Mesenteric fat pad (tissue), 1 donor: ENCODE measurements around the gene PRF1. TPM values are rescaled to one million over a fixed set of nuclear protein-coding genes. Genes with fewer than 3 reads are reported as not detected.
"Not testable (repeated sequence)": the region's sequence is repeated elsewhere in the genome, so short reads cannot be mapped to it uniquely, and the experiment has no call there.

ENCODE experiments used
- DNase-seq: peaks from one replicate; pipeline ENCODE4 v3.0.0-alpha.2; 2020; ENCODE audit warnings: low spot score
- total RNA-seq: library from RNA; stranded (reverse); fragmentation: NEBNext Ultra II Directional; extraction: Animal tissue kit (Norgen Biotek cat#: 25700); gene quantifications from one replicate; pipeline ENCODE4 v1.2.1, GENCODE V29; 2021
- donor health status: DM: yes; HTN: yes; CAD: no.

Gene PRF1
- total RNA-seq, 1 donor from 2014 or later: 4.0 TPM

DNA sequence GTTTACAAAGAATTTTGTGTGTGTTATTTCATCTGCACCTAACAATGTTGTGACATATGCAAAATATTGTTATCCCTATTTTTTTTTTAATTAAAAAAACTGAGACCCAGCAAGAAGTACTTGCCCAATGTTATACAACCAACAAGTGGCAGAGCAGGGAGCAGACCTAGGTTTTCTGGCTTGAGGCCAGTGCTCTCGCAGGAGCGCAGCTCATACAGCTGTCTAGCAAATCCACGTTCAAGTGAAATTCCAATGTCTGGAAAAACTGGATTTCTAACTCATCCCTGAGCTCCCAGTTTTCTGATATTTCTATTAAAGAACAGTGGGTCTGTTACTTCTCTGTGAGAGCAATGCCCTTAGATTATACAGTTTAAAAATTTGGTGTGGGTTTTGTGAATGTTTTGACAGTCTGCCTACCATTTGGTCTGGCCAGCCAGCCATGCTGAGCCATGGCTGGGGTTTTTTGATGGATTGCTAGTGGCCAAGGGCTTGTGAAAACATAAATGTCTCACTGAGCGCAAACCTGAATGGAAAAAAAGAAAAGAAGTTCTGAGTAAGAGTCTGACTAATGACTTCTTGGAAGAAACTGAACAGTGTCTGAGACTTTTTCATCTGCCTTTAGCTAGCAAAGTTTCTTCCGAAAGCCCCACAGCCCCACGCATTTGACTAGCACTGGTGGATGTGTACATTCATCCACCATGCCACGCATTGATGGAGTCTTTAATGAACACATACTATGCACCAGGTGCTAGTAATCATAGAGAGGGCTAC is 15.4 kb upstream of the PRF1 start:
- DNase-seq: no peak

DNA sequence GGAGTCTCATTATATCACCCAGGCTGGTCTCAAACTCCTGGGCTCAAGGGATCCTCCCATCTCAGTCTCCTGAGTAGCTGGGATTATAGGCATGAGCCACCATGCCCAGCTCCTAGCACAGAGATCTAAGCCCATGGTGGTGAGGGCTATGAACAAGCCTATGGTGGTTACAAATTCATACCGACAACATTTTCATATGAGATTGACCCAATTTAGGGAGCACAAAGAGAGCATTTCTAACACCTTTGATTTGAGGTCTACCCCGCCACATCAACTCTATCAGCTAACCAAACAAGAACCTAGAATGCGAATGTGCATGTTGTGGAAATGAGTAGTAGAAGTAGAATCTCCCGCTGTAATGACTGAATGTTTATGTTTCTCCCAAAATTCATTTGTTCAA is 14.2 kb upstream of the PRF1 start:
- no peak for DNase-seq

GRCh38 chr10:70615784-70616522 is 13.4 kb upstream of the PRF1 start:
- no peak for DNase-seq

GRCh38 chr10:70615211-70615610 is 12.7 kb upstream of the PRF1 start:
- DNase-seq: no peak

- DNase-seq: not testable (repeated sequence)
Measured at GRCh38 chr10:70614364-70614763, 11.8 kb upstream of the PRF1 start.

- no peak for DNase-seq
Measured at GRCh38 chr10:70613941-70614340, 11.4 kb upstream of the PRF1 start.

- DNase-seq: no peak
Measured at GRCh38 chr10:70607936-70608335, 5.4 kb upstream of the PRF1 start.

DNA sequence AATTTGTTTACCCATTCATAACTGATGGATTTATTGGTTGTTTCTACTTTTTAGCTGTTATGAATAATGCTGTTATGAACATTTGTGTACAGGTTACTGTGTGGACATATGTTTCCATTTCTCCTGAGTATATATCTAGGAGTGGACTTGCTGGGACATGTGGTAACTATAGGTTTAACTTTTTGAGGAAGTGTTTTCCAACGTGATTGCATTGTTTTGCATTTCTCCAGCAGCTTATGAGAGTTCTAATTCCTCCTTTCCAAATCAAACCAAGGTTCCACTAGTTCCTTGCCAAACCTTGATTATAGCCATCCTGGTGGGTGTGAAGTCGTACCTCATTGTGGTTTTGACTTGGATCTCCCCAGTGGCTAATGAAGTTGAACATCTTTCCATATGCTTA is 2.6 kb upstream of the PRF1 start:
- no peak for DNase-seq

GRCh38 chr10:70604106-70604505 is 1.6 kb upstream of the PRF1 start:
- DNase-seq: no peak

GRCh38 chr10:70603449-70603801 is 884 bp upstream of the PRF1 start:
- DNase-seq: no peak

GRCh38 chr10:70601746-70602145 is 795 bp downstream of the PRF1 start:
- no peak for DNase-seq

DNA sequence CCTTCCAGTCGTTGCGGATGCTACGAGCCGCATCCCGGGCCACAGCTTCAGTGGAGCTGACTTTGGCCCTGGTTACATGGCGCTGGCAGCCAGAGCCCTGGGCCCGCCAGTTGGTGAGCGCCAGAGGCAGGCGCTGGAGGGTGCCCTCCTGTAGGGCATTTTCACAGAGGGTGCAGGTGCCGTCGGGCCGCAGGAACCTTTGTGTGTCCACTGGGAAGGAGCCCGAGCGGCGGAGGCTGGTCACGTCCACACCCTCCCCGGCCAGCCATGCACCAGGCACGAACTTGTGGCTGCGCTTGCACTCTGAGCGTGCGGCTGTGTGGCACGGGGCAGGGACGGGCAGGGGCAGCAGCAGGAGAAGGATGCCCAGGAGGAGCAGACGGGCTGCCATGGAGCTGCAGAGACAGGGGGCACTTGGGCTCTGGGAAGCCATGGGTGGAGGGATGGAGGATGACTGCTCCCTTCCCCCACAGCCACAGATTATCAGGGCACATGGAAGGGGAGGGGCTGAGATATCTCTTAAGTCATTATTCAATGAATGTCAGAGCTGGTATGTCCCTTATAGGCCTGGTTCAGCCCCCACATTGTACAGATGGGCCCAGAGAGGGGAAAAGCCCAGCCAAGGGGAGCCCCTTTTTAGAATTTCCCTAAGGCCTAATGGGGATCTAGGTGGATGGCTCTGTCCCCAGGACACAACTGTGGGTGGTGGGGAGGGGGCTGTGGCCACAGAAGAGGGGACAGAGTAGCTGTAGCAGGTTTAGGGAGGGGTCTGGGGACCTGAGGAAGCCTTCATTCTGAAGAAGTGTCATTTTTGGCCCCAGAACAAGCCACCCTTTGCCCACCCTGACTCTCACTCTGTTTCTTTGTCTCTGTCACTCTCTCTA is 1.8 kb downstream of the PRF1 start:
- DNase-seq: peak; percentile 85

- peak; percentile 82 for DNase-seq
Measured at GRCh38 chr10:70599791-70600190, 2.8 kb downstream of the PRF1 start.

- DNase-seq: no peak
Measured at GRCh38 chr10:70599319-70599718, 3.2 kb downstream of the PRF1 start.

DNA sequence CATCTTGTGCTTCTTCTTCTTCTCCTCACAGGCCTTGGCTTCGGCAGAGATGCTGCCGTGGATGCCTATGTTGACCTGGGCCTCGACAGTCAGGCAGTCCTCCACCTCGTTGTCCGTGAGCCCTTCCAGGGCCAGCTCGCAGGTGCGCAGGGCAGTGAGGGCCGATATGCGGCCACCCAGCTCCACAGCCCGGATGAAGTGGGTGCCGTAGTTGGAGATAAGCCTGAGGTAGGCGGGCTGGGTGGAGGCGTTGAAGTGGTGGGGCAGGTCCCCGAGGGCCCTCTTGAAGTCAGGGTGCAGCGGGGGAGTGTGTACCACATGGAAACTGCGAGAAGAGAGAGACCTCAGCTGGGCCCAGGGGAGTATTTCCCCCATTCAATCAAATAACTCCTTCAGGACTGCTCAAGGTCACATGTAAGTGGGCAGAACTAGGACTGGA is 3.7 kb downstream of the PRF1 start:
- no peak for DNase-seq

DNA sequence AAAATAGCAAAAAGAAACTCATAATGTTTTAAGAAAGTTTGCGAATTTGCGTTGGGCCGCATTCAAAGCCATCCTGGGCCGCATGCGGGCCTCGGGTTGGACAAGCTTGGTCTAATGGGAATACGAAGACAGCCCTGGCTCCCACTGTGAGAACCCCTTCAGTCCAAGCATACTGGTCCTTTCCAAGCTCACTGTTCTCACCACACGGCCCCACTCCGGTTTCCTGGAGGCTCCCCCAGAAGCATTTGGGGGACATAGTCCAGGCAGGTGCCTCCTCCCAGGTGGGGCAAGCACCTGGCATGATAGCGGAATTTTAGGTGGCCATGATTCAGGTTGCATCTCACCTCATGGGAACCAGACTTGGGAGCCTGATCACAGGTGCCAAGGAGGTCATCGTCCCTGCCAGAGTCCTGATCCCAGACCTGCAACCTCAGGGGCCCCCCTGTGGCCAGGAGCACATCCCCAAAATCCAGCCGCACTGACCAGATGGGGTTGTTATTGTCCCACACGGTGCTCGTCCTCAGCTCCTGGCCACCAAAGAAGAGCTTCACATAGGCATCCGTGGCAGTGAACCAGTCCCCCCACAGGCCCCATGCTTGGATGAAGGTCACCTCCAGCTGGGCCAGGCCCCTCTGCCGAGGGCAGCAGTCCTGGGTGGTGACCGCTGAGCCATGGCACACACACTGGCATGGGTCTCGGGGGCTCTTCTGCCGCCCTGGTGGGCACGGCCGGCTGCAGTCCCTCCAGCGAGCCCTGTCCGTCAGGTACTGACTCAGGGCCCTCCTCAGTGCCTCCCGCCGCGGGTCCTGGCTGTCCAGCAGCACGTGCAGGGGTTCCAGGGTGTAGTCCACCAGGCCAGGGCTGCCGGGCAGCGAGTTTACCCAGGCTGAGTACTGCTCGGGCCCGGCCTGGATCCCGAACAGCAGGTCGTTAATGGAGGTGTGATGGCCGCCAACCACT is 4.4 kb downstream of the PRF1 start:
- DNase-seq: peak; percentile 88

- no peak for DNase-seq
Measured at GRCh38 chr10:70596860-70597809, 5.4 kb downstream of the PRF1 start.

- peak; percentile 79 for DNase-seq
Measured at GRCh38 chr10:70596110-70596798, 6.3 kb downstream of the PRF1 start.

GRCh38 chr10:70595566-70596016 is 7.0 kb downstream of the PRF1 start:
- peak; percentile 60 for DNase-seq
